Endothelial cell (in vitro differentiated cells): ENCODE data around the gene RAB15. TPM values are rescaled to one million over a fixed set of nuclear protein-coding genes. Genes with fewer than 3 reads are reported as not detected.

Experiments used
- DNase-seq: peaks from one replicate; pipeline ENCODE4 v3.0.0; 2021; ENCODE audit warnings: low spot score
- H3K27ac Mint-ChIP-seq: one replicate; pipeline ENCODE4 v1.8.0; 2021; ENCODE audit warnings: mixed read lengths, inconsistent platforms; ENCODE audit not compliant: unreplicated experiment
- H3K27me3 Mint-ChIP-seq: one replicate; pipeline ENCODE4 v1.8.0; 2021; ENCODE audit warnings: mild to moderate bottlenecking, moderate library complexity, mixed read lengths, inconsistent platforms; ENCODE audit not compliant: unreplicated experiment
- H3K36me3 Mint-ChIP-seq: one replicate; pipeline ENCODE4 v1.8.0; 2021; ENCODE audit warnings: mild to moderate bottlenecking, low read depth, mixed read lengths, inconsistent platforms; ENCODE audit not compliant: unreplicated experiment
- H3K4me1 Mint-ChIP-seq: one replicate; pipeline ENCODE4 v1.8.0; 2021; ENCODE audit warnings: mild to moderate bottlenecking, mixed read lengths, inconsistent platforms; ENCODE audit not compliant: unreplicated experiment
- H3K4me3 Mint-ChIP-seq: one replicate; pipeline ENCODE4 v1.8.0; 2021; ENCODE audit warnings: mild to moderate bottlenecking, mixed read lengths, inconsistent platforms; ENCODE audit not compliant: unreplicated experiment
- H3K9me3 Mint-ChIP-seq: one replicate; pipeline ENCODE4 v1.8.0; 2021; ENCODE audit warnings: mixed read lengths, inconsistent platforms; ENCODE audit not compliant: unreplicated experiment
- CTCF ChIP-seq: fragments of 200-600 bp; sonication (generic); IDR thresholded peaks from one replicate; pipeline ENCODE4 v1.5.0; 2021; ENCODE audit warnings: antibody characterized with exemption; ENCODE audit not compliant: unreplicated experiment
- total RNA-seq: library from RNA; stranded (reverse); fragmentation: NEBNext Ultra II Directional; extraction: Animal tissue kit (Norgen Biotek cat#: 25700); gene quantifications from one replicate; pipeline ENCODE4 v1.2.1, GENCODE V29; 2021; ENCODE audit not compliant: unreplicated experiment

Gene RAB15
- total RNA-seq, 1 donor from 2014 or later, result 20.9 TPM

- H3K4me3 Mint-ChIP-seq, result peak overlapping the region; percentile 37
- H3K9me3 Mint-ChIP-seq, result no peaks in the 10 kb centered on the region
- DNase-seq, result no peak
- H3K27me3 Mint-ChIP-seq, result peaks cover 2% of the 10 kb centered on the region
- peaks cover 14% of the 10 kb centered on the region for H3K4me1 Mint-ChIP-seq
- no peak for TF ChIP-seq CTCF
- H3K27ac Mint-ChIP-seq, result no peak overlapping the region
- peaks cover 13% of the 10 kb centered on the region for H3K36me3 Mint-ChIP-seq
These were observed 37.7 kb downstream of the RAB15 start for GRCh38 chr14:64934338-64934929.

- Mint-ChIP-seq H3K9me3 (no peaks in the 10 kb centered on the region), H3K27me3 (no peaks in the 10 kb centered on the region), H3K4me3 (no peak overlapping the region), H3K27ac (no peak overlapping the region), H3K36me3 (peaks cover 10% of the 10 kb centered on the region), H3K4me1 (peaks cover 7% of the 10 kb centered on the region)
- no peak for TF ChIP-seq CTCF
- no peak for DNase-seq
These were observed 39.9 kb downstream of the RAB15 start for GRCh38 chr14:64932231-64932630.

GRCh38 chr14:64931123-64931522 is 41.0 kb downstream of the RAB15 start:
- no peak overlapping the region for H3K27ac Mint-ChIP-seq
- no peaks in the 10 kb centered on the region for H3K9me3 Mint-ChIP-seq
- peaks cover 14% of the 10 kb centered on the region for H3K36me3 Mint-ChIP-seq

GRCh38 chr14:64930085-64930843 is 41.9 kb downstream of the RAB15 start:
- Mint-ChIP-seq H3K36me3 (peaks cover 14% of the 10 kb centered on the region), H3K27me3 (no peaks in the 10 kb centered on the region), H3K9me3 (no peaks in the 10 kb centered on the region), H3K4me1 (no peaks in the 10 kb centered on the region), H3K4me3 (no peak overlapping the region), H3K27ac (no peak overlapping the region)
- no peak for DNase-seq
- no peak for TF ChIP-seq CTCF

More at GRCh38 chr14:64931123-64931522, 41.0 kb downstream of the RAB15 start:
- no peaks in the 10 kb centered on the region for H3K4me1 Mint-ChIP-seq
- no peak for DNase-seq
- TF ChIP-seq CTCF, result no peak
- no peak overlapping the region for H3K4me3 Mint-ChIP-seq
- no peaks in the 10 kb centered on the region for H3K27me3 Mint-ChIP-seq

- no peak for TF ChIP-seq CTCF
- Mint-ChIP-seq H3K4me1 (no peaks in the 10 kb centered on the region), H3K27ac (no peak overlapping the region), H3K9me3 (no peaks in the 10 kb centered on the region), H3K36me3 (peaks cover 8% of the 10 kb centered on the region), H3K27me3 (no peaks in the 10 kb centered on the region), H3K4me3 (no peak overlapping the region)
- DNase-seq, result no peak
These were observed 43.1 kb downstream of the RAB15 start for GRCh38 chr14:64929014-64929359.
